ENCODE data around the gene DRD4. TPM values are rescaled to one million over a fixed set of nuclear protein-coding genes. Genes with fewer than 3 reads are reported as not detected.

The DRD4 gene
- total and polyA plus RNA-seq, 9 of the 15 experiments (the other 6 are each of a cell fraction or from before 2014, with no cell fraction given): 0.04 to 0.95 (median 0.21) TPM; not detected in 5

DNA sequence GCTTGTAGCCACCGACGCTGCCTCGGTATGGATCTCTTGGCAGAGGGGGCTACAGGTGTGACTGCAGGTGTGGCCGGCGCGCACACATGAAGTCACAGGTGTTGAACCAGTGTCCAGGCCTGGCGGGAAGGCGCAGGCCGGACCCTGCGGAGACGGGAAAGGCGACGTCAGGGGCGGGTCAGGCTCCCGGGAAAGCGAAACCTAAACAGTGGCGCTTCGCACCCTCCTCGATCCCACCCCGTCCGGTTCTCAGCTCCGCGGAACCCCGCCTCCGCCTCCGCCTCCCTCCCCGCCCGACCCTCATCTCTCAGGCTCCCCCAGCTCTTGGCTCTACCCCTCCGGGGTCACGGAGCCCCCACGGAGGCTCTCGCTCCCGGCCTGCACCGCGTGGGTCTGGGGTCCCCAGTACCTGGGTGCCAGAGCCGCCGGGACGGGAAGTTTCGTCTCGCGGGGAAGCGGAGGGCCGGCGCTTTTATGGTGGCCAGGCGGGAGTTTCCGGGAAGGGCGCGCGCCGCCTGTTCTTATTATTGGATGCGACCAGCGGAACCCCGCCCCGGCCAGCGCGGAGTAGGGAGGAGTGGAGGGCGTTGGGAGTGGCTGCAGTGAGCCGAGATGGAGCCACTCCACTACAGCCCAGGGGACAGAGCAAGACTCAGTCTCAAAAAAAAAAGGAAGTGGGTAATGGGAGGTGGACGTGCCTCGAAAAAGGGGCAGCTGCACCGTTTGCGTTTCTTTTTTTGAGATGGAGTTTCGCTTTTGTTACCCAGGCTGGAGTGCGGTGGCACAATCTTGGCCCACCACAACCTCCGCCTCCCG lies 21.4 kb upstream of the DRD4 start, which contains the start of gene IRF7 (continued):
- TF ChIP-seq, protein P1, sequence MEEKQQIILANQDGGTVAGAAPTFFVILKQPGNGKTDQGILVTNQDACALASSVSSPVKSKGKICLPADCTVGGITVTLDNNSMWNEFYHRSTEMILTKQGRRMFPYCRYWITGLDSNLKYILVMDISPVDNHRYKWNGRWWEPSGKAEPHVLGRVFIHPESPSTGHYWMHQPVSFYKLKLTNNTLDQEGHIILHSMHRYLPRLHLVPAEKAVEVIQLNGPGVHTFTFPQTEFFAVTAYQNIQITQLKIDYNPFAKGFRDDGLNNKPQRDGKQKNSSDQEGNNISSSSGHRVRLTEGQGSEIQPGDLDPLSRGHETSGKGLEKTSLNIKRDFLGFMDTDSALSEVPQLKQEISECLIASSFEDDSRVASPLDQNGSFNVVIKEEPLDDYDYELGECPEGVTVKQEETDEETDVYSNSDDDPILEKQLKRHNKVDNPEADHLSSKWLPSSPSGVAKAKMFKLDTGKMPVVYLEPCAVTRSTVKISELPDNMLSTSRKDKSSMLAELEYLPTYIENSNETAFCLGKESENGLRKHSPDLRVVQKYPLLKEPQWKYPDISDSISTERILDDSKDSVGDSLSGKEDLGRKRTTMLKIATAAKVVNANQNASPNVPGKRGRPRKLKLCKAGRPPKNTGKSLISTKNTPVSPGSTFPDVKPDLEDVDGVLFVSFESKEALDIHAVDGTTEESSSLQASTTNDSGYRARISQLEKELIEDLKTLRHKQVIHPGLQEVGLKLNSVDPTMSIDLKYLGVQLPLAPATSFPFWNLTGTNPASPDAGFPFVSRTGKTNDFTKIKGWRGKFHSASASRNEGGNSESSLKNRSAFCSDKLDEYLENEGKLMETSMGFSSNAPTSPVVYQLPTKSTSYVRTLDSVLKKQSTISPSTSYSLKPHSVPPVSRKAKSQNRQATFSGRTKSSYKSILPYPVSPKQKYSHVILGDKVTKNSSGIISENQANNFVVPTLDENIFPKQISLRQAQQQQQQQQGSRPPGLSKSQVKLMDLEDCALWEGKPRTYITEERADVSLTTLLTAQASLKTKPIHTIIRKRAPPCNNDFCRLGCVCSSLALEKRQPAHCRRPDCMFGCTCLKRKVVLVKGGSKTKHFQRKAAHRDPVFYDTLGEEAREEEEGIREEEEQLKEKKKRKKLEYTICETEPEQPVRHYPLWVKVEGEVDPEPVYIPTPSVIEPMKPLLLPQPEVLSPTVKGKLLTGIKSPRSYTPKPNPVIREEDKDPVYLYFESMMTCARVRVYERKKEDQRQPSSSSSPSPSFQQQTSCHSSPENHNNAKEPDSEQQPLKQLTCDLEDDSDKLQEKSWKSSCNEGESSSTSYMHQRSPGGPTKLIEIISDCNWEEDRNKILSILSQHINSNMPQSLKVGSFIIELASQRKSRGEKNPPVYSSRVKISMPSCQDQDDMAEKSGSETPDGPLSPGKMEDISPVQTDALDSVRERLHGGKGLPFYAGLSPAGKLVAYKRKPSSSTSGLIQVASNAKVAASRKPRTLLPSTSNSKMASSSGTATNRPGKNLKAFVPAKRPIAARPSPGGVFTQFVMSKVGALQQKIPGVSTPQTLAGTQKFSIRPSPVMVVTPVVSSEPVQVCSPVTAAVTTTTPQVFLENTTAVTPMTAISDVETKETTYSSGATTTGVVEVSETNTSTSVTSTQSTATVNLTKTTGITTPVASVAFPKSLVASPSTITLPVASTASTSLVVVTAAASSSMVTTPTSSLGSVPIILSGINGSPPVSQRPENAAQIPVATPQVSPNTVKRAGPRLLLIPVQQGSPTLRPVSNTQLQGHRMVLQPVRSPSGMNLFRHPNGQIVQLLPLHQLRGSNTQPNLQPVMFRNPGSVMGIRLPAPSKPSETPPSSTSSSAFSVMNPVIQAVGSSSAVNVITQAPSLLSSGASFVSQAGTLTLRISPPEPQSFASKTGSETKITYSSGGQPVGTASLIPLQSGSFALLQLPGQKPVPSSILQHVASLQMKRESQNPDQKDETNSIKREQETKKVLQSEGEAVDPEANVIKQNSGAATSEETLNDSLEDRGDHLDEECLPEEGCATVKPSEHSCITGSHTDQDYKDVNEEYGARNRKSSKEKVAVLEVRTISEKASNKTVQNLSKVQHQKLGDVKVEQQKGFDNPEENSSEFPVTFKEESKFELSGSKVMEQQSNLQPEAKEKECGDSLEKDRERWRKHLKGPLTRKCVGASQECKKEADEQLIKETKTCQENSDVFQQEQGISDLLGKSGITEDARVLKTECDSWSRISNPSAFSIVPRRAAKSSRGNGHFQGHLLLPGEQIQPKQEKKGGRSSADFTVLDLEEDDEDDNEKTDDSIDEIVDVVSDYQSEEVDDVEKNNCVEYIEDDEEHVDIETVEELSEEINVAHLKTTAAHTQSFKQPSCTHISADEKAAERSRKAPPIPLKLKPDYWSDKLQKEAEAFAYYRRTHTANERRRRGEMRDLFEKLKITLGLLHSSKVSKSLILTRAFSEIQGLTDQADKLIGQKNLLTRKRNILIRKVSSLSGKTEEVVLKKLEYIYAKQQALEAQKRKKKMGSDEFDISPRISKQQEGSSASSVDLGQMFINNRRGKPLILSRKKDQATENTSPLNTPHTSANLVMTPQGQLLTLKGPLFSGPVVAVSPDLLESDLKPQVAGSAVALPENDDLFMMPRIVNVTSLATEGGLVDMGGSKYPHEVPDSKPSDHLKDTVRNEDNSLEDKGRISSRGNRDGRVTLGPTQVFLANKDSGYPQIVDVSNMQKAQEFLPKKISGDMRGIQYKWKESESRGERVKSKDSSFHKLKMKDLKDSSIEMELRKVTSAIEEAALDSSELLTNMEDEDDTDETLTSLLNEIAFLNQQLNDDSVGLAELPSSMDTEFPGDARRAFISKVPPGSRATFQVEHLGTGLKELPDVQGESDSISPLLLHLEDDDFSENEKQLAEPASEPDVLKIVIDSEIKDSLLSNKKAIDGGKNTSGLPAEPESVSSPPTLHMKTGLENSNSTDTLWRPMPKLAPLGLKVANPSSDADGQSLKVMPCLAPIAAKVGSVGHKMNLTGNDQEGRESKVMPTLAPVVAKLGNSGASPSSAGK (IDR thresholded peaks at IDR 0.05): no peak
- TF ChIP-seq, protein P2, sequence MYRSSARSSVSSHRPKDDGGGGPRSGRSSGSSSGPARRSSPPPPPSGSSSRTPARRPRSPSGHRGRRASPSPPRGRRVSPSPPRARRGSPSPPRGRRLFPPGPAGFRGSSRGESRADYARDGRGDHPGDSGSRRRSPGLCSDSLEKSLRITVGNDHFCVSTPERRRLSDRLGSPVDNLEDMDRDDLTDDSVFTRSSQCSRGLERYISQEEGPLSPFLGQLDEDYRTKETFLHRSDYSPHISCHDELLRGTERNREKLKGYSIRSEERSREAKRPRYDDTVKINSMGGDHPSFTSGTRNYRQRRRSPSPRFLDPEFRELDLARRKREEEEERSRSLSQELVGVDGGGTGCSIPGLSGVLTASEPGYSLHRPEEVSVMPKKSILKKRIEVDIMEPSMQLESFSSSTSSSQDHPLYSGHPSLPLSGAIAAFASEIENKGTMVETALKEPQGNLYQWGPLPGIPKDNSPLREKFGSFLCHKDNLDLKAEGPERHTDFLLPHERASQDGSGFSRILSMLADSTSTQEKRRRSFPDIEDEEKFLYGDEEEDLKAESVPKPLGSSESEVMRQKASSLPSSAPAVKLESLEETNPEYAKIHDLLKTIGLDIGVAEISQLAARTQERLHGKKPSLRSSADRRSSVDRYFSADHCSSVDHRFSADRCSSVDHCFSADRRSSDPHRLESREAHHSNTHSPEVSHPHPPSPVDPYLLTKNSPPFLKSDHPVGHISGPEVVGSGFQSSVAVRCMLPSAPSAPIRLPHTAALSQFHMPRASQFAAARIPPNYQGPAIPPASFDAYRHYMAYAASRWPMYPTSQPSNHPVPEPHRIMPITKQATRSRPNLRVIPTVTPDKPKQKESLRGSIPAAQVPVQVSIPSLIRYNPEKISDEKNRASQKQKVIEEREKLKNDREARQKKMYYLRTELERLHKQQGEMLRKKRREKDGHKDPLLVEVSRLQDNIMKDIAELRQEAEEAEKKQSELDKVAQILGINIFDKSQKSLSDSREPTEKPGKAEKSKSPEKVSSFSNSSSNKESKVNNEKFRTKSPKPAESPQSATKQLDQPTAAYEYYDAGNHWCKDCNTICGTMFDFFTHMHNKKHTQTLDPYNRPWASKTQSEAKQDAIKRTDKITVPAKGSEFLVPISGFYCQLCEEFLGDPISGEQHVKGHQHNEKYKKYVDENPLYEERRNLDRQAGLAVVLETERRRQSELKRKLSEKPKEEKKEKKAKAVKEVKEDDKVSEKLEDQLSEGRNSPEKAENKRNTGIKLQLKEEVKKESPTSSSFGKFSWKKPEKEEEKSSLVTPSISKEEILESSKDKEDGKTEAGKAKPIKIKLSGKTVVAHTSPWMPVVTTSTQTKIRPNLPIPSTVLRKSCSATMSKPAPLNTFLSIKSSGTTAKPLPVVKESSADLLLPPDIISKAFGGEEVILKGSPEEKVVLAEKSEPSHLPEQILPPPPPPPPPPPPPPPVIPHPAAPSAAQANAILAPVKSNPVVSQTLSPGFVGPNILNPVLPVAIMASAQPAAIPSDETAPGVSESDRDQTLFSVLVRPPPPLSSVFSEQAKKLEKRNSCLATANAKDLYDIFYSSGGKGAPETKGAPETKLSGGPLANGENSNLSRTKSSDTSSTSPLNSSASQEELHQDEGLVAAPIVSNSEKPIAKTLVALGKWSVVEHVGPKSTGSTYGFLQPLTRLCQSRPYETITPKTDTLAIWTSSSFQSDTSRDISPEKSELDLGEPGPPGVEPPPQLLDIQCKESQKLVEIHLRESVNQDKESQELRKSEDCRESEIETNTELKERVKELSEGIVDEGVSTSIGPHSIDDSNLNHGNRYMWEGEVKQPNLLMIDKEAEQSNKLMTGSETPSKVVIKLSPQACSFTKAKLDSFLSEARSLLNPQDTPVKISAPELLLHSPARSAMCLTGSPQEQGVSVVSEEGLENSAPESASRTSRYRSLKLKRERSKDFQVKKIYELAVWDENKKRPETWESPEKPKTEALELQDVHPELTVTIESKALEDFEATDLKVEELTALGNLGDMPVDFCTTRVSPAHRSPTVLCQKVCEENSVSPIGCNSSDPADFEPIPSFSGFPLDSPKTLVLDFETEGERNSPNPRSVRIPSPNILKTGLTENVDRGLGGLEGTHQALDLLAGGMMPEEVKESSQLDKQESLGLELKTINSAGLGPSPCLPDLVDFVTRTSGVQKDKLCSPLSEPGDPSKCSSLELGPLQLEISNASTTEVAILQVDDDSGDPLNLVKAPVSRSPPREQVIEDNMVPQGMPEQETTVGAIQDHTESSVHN (IDR thresholded peaks at IDR 0.05; ENCODE audit: borderline replicate concordance in 1 of 2, low read depth in 1 of 2): no peak
- TF ChIP-seq ZNF586 (CRISPR knock-in tag; conservative IDR thresholded peaks at IDR 0.05): no peak
- peak; percentile 86 for TF ChIP-seq FIP1L1 (IDR thresholded peaks at IDR 0.05; ENCODE audit: low read depth, low read length, poor library complexity, severe bottlenecking)
- no peak for TF ChIP-seq ZNF707 (CRISPR knock-in tag; conservative IDR thresholded peaks at IDR 0.05)
- no peak for TF ChIP-seq ZNF408 (CRISPR knock-in tag; IDR thresholded peaks at IDR 0.05; ENCODE audit: low read depth)
